HG03039 (cell line): ENCODE measurements around the gene DLG5.
A peak's percentile ranks its signal among the peaks of the same experiment; 100 is the strongest.

Source experiments
- ATAC-seq: cut with Tn5 transposase; IDR thresholded peaks from one replicate; pipeline ENCODE4 v1.9.1; 2021; ENCODE audit warnings: mild to moderate bottlenecking, moderate library complexity; ENCODE audit not compliant: unreplicated experiment

Gene DLG5

DNA sequence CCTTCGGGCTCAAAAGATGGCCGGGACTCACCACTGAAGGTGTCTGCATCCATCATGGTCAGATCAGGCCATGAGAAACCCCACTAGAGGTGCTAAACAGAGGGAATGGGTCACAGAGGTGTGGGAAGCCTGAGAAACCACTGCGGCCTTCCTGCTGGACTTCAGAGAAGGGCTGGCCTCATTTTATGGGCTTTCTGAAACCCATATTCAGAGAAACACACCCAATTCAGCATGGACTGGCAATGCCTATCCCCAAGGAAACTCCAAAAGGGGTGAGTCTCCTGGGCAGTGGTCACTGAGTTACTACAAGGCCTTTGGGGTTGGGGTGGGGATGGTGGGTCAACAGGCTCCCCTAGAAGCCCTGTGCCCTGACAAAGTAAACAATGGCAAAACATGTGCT, 58.0 kb downstream of the DLG5 start:
- ATAC-seq = no peak

DNA sequence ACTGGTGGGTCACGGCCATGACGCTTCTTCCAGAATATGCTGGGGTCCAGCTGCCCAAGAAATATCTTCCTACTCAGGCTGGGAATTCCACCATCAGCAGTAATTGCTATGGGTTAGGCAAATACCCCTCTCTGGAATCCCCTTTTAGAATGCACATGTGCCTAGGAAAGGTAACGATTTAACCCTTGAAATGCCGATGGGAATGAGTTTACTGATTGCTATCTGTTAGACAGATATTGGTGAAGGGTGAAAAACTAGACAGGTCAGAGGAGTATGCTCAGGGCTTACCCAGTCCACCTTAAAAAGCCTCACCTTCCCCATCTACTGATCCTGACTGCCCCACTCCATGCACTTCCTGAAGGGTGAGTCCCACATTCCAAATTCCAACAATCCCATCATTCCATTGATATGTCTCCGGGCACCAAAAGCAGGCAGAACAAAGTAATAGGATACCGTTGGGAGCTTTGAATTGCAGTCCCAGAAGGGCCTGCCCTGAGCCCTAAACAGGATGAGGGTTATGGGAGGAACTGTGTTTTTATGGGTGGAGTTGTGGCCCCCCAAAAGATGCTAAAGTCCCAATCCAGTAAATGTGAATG, 59.3 kb downstream of the DLG5 start:
- ATAC-seq = no peak

DNA sequence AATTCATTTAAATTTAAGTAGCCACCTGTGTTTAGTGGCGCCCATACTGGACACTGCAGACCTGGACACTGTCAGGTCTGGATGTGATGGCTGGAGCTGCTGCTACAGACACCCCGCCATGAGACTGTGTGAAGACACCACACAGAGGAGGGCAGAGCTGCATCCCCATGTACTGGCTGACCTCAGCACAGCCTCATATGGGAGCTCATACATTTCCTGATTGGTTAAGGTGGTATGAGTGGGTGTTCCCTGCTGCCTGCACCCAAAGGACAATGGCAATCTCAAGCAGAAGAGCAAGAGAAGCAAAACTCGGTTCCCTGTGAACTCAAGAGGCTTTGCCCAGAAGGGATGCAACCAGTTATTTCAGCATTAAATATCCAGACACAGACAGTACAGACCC, 60.0 kb downstream of the DLG5 start:
- no peak for ATAC-seq

DNA sequence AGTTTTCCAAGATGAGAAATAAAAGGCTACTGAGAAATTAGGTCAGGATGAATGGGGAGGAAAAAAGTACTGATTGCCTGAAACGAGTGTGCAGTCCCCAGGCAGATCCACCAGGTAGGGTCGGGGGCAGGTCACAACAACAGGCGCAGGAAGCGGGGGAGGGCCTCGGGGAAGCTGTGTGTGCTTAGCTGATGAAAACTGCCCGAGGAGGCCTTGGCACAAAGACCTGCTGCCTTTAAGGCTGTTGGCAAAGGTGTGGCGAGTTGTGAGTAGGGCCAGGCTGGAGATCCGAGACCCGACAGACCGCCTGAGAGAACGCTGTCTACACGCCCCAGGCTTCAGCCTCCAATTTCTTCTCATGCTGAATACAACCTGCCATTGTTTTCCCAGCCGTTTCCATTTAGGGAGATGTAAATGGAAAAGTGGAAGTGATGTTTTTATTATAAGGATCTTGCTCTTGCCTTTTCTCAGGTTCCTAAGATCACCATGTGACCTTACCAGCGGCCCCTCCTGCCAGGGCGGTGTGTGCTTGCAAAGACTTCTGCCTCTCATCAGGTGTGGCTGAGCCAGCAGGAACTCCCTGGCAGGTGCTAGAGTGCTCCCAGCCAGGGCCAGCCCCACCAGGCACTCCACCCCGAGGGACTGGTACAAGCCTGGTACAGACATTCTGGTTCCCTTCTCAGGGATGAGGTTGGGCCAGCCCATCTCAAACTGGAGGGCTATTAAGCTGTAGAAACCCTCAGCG, 60.8 kb downstream of the DLG5 start:
- ATAC-seq = no peak

DNA sequence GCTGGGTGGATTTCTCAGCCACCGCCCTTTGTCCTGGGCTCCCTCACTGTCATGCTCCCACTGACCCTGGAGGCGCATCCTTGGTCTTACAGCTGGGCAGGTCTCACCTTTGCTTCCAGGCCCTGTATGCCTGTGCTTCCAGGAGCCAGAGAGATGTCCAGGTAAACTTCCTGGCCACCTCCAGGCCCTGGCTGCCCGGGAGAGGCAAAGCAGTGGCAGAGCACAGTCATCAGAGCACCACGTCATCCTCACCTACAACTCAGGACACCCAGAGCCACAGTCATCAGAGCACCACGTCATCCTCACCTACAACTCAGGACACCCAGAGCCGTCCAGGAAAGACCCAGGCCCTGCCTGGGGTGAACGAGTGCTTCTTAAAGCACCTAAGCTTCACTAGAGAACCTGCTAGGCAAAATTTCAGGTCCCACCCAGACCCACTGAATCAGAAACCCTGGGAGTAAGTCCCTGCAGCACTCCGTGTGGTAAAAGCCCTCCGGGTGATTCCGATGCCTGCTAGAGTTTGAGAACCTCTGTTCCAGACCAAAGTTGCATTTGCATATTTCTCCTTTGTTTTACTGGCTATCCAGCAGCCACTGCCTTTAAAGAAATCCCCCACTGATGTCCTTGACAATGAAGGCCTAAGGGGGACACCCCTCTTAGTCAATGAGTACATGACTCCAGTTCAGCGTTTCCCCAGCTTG, 62.3 kb downstream of the DLG5 start:
- ATAC-seq = no peak

DNA sequence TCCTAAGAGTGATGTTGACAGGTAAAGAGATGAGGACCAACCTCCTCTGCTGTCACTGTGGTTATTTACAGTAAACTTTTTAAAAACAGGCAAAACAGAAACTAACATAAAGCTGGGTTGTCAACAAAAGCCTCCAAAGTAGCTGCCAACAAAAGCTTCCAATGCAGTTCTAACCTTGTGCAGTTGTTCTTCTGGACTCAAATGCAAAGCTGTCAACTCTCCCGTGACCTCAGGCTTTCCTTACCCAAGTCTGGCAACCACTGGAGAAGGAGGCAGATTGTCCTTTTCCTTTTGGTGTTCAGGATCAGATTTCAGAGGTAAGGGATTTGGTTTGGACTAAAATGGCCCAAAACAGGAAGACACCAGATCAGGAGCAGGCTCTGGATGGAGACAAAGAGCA, 63.1 kb downstream of the DLG5 start:
- ATAC-seq = no peak

DNA sequence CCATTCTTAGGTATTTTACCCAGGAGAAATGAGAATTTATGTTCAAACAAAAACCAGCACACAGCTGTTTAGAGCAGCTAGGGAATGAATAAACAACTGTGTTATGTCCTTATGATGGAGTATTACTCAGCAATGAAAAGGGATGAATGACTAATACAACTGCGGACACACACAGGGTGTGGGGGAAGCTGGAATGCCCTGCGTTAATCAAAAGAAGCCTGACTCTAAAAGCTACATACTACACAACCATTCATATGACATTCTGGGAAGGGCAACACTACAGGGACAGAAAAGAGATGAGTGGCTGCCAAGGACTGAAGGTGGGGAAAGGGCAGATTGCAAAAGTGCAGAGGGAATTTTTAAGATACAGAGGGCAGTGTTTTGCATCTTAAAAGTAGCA, 64.0 kb downstream of the DLG5 start:
- ATAC-seq = no peak

DNA sequence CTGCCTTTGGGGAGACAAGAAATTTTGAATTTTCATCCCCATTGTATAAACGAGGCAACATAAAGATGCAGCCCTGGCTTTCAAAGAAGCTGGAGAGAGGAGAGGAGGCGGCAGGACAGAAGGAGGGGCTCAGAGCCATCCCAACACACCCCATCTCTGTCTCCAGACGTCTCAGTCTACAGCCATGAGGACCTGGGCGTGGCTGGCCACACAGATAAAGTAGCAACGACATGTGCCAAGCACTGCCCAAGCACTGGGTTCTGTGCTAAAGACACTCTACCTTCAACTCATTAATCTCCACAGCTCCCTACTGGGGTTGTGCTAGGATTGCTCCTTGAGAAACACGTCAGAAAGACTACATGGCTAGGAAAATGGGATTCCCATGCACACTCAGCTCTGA, 65.2 kb downstream of the DLG5 start:
- ATAC-seq = no peak

DNA sequence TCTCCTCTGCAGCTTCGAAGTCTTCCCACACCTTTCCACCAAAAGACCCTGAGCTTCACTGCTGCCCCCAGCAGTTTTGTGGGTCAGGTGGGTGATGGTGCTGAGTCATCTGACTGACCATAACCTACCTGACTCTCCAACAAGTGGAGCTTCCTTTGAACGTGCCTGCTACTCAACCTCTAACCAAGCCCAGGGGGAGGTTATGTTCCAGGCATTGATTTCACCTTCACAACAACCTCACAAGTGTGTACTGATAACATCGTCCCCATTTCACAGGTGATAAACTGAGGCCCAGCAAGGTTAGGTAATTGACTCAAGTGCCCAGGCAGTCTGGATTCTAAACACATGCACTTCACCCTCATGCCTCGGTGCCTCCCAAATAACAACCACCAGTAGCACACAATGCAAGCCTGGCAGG, 66.7 kb downstream of the DLG5 start:
- no peak for ATAC-seq

DNA sequence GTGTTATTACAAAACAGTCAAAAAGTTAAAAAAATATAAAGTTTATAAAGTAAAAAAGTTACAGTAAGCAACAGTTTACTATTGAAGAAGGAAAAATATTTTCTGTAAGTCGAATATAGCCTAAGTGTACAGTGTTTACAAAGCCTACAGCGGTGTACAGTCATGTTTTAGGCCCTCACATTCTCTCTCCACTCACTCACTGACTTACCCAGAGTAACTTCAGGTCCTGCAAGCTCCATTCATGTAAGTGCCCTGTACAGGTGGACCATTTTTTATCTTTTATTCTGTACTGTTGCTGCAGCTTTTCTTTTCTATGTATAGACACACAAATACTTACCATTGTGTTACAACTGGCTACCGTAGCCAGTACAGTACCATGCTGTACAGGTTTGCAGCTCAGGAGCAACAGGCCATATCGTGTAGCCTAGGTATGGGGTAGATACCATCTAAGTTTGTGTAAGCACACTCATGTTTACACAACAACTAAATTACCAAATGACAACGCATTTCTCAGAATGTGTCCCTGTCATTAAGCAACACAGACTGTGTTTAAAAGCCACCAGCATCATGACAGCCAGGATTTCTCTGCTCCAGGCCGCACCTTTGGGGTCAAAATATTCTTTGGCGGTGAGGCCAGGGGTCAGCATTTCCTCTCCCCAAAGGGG, 67.2 kb downstream of the DLG5 start:
- no peak for ATAC-seq

DNA sequence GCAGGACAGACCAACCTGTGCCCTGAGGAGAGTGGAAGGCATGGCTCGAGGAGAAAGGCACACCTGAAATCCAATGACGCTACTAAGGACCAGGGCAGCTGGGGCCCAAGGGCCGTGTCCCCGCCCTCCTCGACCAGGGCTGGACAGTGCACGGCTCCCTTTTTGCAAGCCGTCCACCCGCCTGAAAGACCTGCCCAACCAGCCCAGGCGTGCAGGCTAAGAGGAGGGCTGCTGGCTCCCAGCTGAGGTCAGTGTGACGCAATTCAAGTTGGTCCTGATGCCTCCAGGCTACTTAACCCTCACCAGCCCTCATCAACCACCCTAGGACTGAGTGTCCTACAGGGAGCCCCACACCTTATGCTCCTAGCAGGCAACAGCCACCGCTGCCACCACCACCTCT, 69.3 kb downstream of the DLG5 start:
- ATAC-seq = no peak

DNA sequence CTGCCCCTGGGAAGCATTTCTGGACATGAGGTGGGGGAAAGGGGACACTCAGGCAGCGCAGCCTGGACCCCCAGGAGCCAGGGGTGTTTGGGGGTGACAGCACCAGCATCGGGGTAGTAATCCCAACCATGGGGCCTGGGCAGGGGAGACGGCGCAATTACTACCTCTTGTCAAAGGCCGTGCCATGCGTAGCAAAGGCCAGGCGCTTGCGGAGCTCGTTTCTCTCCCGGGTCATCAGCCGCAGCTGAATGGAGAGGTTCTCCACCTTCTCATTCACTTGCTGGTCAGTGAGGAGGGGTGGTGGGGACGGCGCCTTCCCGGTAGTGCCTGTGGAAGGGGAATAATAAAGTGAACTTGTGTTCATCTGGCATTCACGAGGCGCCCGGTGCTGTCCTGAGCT, 70.0 kb downstream of the DLG5 start:
- no peak for ATAC-seq

DNA sequence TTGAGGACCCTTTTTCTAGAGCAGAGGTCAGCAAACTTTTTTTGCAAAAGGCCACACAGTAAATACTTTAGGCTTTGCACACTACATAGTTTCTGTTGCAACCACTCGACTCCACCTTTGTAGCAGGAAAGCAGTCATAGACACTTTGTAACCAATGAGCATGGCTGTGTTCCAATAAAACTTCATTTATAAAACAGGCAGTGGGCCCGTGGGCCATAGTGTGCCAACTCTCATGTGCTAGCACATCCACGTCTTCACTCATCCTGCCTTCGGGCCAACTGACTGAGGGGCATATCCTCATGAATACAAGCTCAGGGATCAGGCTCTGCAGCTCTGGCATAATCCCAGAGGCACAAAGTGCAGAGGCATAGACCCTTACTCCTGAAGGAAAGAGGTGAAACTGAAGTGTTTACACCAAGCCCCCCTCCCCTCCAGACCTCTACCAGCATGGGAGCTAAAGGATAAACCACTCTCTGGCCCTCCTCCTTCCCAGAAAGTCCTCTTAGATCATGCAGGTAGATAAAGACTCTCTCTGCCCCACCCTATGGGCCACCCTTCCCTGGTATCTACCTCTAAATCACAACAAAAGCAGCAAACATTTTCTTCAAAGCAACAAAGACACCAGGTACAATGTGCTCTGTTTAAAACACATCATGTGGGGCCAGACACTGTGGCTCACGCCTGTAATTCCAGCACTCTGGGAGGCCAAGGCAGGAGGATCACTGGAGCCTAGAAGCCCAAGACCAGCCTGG, 71.0 kb downstream of the DLG5 start:
- ATAC-seq = no peak

DNA sequence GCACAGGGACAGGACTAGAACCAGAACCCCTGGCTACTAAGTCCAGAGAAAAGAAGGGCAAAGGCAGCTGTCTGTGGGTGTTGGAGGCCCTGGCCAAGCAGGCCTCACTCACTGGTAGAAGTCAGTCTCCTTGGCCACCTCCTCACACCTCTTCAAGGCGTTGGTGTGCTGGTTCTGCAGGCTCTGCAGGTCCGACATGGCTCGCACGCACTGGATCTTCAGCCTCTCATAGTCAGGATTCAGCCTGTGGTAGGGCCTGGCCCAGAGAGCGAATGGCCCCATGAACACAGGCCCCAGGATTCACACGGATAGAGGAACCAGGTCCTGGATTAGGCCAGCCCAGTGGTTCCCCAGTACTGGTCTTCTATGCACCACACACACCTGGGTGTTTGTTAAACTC, 72.4 kb downstream of the DLG5 start:
- ATAC-seq = no peak

DNA sequence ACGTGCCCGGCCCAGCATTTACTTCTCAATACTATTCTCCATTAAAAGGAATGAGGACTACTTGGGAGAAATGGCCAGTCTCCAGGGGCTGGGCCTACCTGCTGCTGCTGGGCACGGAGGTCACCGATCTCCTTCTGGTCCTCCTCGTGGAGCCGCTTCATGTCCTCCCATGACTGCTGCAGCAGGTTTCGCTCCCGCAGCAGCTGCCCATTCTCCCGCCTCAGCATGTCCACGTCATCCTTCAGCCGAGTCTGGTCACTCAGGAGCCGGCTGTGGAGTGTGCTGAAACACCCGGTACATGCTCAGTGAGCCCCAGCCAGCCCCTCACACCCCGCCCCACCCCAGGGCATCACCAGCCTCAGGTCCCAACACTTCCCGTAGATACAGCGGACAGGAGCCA, 73.3 kb downstream of the DLG5 start:
- no peak for ATAC-seq

DNA sequence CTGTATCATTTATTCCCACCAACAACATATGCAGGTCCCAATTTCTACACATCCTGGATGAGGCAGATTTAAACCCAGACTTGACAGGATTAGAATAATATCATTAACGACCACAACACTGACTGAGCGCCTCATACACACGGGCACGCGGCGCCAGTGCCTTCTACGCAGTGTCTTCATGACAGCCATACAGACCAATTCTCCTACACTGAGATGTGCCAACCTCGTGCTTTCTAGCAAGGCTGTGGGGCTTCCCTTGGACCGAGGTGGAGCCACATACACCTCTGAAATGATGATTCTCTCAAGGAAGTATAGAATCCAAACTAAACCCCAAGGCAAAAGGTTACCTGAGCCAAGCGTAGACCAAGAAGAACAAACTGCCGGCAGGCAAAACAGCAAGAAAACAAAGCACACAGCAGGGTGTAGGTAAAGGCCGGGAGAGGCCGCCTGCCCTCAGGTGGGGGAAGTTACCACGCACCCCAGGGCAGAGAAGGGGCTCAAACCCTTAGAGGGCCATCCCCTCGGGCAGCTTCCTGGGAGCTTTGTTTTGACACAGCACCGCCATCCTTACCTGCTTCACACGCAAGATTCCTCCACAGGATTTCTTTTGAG, 75.8 kb downstream of the DLG5 start:
- ATAC-seq = no peak

DNA sequence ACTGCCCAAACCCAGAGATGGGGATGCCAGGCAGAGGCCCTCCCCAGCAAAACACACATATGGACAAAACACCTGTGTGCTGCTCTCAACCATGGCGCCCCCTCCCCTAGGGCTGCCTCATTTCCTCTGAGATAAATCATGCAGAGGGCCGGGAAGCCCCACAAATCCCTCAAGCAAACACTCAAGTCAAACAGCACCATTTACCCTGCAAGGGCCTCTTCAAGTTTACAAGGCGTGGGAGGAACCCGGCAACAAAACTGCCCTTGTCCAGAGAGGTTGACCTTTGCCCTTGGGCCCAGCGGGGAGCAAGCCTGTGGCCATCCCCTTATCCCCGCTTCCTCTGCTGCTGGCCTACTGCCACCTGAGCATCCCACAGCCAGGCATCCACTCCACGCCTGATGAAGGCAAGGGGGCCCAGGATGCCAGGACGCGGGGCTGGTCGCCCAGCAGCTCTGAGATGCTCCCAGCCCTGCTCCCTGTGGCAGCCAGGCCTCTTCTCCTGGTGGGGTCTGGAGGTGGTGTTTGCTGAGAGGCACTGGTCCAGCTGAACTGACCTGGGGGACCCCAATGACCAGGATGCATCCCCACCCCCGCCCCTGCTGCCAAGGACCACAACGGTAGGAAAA, 77.4 kb downstream of the DLG5 start:
- ATAC-seq = no peak

DNA sequence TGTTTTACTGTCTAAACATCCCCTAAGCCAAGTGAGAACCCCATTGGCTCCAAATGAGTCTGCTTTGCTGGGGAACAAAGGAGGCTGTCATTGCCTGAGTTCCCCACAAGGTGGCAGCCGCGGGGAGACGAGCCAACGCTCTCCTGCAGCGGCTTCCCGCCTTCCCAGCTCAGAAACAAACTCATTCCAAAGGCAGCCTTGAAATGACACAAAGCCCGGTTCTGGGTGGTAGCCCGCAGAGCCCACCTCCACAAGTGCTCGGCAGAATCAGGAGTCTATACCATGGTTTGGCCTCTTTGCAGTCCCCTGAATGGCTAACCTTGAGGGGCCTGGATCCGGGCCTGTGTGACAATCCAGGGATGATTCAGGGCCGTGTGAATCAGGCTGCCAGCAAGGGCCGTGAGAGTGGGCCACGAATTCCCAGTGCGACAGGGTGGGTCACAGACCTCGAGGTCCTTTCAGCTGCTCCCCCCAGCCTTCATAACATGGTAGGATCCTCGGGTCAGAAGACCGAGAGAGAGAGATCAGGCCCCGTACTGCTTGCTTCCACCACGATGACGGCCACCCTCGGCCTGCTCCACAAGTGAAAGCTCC, 79.7 kb downstream of the DLG5 start:
- ATAC-seq = peak; percentile 60

DNA sequence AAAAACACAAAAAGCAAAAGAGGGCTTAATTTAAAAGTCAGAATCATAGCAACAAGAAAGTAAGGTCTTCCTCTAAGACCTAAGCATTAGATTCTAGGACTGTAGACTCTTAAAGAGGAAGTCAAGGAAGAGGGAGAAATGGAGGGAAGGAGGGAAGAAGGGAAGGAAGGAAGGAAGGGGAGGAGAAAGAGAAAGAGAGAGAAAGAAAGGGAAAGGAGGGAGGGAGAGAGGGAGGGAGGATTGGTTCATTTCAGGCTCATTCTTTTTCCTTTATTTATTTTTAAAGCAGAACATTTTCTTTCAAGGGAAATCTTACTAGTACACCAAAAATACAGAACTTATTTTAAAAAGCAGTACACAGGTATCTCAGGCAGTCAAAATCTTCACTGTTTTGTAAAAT, 81.1 kb downstream of the DLG5 start:
- ATAC-seq = no peak
